Measurements from ENCODE around the gene SNX19.

The SNX19 gene

GRCh38 chr11:130825983-130826382, 90.3 kb downstream of the SNX19 start:
- in situ Hi-C loops (cut with HindIII; ENCODE audit: low sequenced_read_pairs): no loop called here
- no peak overlapping the region for H3K4me3 ChIP-seq (ENCODE audit: low read depth, low read length)
- no peak for DNase-seq (ENCODE audit: low read depth)
- no peak for TF ChIP-seq CTCF (IDR thresholded peaks at IDR 0.05; ENCODE audit: low read depth, low read length, missing control alignments)

GRCh38 chr11:130825561-130825960, 90.7 kb downstream of the SNX19 start:
- in situ Hi-C loops (cut with HindIII; ENCODE audit: low sequenced_read_pairs): no loop called here
- TF ChIP-seq CTCF (IDR thresholded peaks at IDR 0.05; ENCODE audit: low read depth, low read length, missing control alignments): no peak
- DNase-seq (ENCODE audit: low read depth): no peak
- no peak overlapping the region for H3K4me3 ChIP-seq (ENCODE audit: low read depth, low read length)
